IMR-90 (cell line): ENCODE measurements around the gene COL9A3. TPM values are rescaled to one million over a fixed set of nuclear protein-coding genes. Genes with fewer than 3 reads are reported as not detected.

Experiments
- ATAC-seq: fragments of 200-7000 bp; cut with Tn5 transposase; 2 replicates; pipeline ENCODE4 v1.9.1; 2020; ENCODE audit warnings: low read depth, mild to moderate bottlenecking, moderate library complexity
- BruUV-seq: library from RNA; stranded (reverse); fragments of 400-500 nt; replicated peaks from 2 replicates; lab custom pipeline; 2021; lab: Mats Ljungman, UMichigan
- CTCF ChIA-PET: fragments of 300-600 bp; formaldehyde crosslinking; extraction: SDS; loops from one replicate; lab custom pipeline; 2021; ENCODE audit warnings: antibody characterized with exemption; lab: Yijun Ruan, JAX
- POLR2A ChIA-PET: fragments of 300-600 bp; sonication (Branson Sonifier 250); formaldehyde crosslinking; loops from one replicate; lab custom pipeline; 2022; ENCODE audit warnings: antibody characterized with exemption; ENCODE audit not compliant: unreplicated experiment; lab: Charles Lee
- DNase-seq: peaks from one replicate; pipeline ENCODE4 v3.0.0; 2013
- H2AFZ ChIP-seq: replicated peaks from 2 replicates; pipeline ENCODE3; 2013; ENCODE audit warnings: low read length, mild to moderate bottlenecking; ENCODE audit not compliant: poor library complexity
- H2AK5ac ChIP-seq: 2 replicates; pipeline ENCODE4 v1.6.1; 2013; ENCODE audit warnings: low read depth, low read length, inconsistent platforms
- H2AK9ac ChIP-seq: replicated peaks from 2 replicates; pipeline ENCODE3; 2013; ENCODE audit warnings: mild to moderate bottlenecking, low read depth, low read length, moderate library complexity; ENCODE audit not compliant: poor library complexity
- H2BK120ac ChIP-seq: 2 replicates; pipeline ENCODE4 v1.6.1; 2013; ENCODE audit warnings: low read depth, low read length, inconsistent platforms
- H2BK15ac ChIP-seq: 3 replicates; pipeline ENCODE4 v1.6.1; 2013; ENCODE audit warnings: low read depth, low read length, inconsistent platforms
- H2BK20ac ChIP-seq: 2 replicates; pipeline ENCODE4 v1.6.1; 2013; ENCODE audit warnings: low read depth, mild to moderate bottlenecking, inconsistent platforms, low read length, moderate library complexity
- H2BK5ac ChIP-seq: 2 replicates; pipeline ENCODE4 v1.6.1; 2013; ENCODE audit warnings: mild to moderate bottlenecking, low read depth, low read length, inconsistent platforms; ENCODE audit not compliant: poor library complexity, severe bottlenecking
- H3K14ac ChIP-seq: replicated peaks from 2 replicates; pipeline ENCODE4 v1.6.1; 2013; ENCODE audit warnings: low read depth, low read length, inconsistent platforms
- H3K18ac ChIP-seq: 2 replicates; pipeline ENCODE4 v1.6.1; 2013; ENCODE audit warnings: low read depth, low read length, control low read depth
- H3K23ac ChIP-seq: 2 replicates; pipeline ENCODE4 v1.6.1; 2013; ENCODE audit warnings: low read depth, low read length, inconsistent platforms
- H3K27ac ChIP-seq: 2 replicates; pipeline ENCODE4 v1.5.1; 2013; ENCODE audit warnings: mild to moderate bottlenecking, control low read depth, low read length; ENCODE audit not compliant: insufficient read depth
- H3K27me3 ChIP-seq: 2 replicates; pipeline ENCODE4 v1.6.1; 2013; ENCODE audit warnings: low read length; ENCODE audit not compliant: control insufficient read depth, insufficient read depth
- H3K36me3 ChIP-seq: 2 replicates; pipeline ENCODE4 v1.6.1; 2013; ENCODE audit warnings: low read length, mixed read lengths; ENCODE audit not compliant: control insufficient read depth, insufficient read depth
- H3K4ac ChIP-seq: 2 replicates; pipeline ENCODE4 v1.6.1; 2013; ENCODE audit warnings: low read depth, low read length, inconsistent platforms
- H3K4me1 ChIP-seq: 2 replicates; pipeline ENCODE4 v1.6.1; 2013; ENCODE audit warnings: low read length, mixed read lengths; ENCODE audit not compliant: control insufficient read depth, insufficient read depth
- H3K4me2 ChIP-seq: 2 replicates; pipeline ENCODE4 v1.6.1; 2013; ENCODE audit warnings: low read depth, mild to moderate bottlenecking, control low read depth, low read length, moderate library complexity
- H3K4me3 ChIP-seq: 2 replicates; pipeline ENCODE4 v1.5.1; 2013; ENCODE audit warnings: low read depth, mild to moderate bottlenecking, control low read depth, low read length, moderate library complexity; ENCODE audit not compliant: insufficient read depth
- H3K56ac ChIP-seq: 2 replicates; pipeline ENCODE4 v1.6.1; 2013; ENCODE audit warnings: low read length, inconsistent platforms; ENCODE audit not compliant: insufficient read depth; ENCODE audit errors: extremely low read depth
- H3K79me1 ChIP-seq, 2 experiments: 2 replicates each; pipeline ENCODE4 v1.6.1; 2013; ENCODE audit warnings: low read length in 2 of 2, inconsistent platforms in 1 of 2, low read depth in 1 of 2
- H3K9ac ChIP-seq: 2 replicates; pipeline ENCODE4 v1.6.1; 2013; ENCODE audit warnings: low read depth, low read length, control low read depth
- H3K9me1 ChIP-seq: 2 replicates; pipeline ENCODE4 v1.6.1; 2013; ENCODE audit warnings: low read length, inconsistent platforms; ENCODE audit not compliant: insufficient read depth
- H3K9me3 ChIP-seq: 2 replicates; pipeline ENCODE4 v1.6.1; 2013; ENCODE audit warnings: low read length; ENCODE audit not compliant: control insufficient read depth, insufficient read depth
- H4K20me1 ChIP-seq: 2 replicates; pipeline ENCODE4 v1.6.1; 2013; ENCODE audit warnings: low read length, inconsistent platforms; ENCODE audit not compliant: insufficient read depth
- H4K5ac ChIP-seq: 2 replicates; pipeline ENCODE4 v1.6.1; 2013; ENCODE audit warnings: mild to moderate bottlenecking, low read depth, low read length, control low read depth
- H4K8ac ChIP-seq, 2 experiments: 2 replicates each; pipeline ENCODE4 v1.6.1; 2013; ENCODE audit warnings: low read depth in 2 of 2, low read length in 2 of 2, control low read depth in 1 of 2, inconsistent platforms in 1 of 2
- H4K91ac ChIP-seq: 2 replicates; pipeline ENCODE4 v1.6.1; 2013; ENCODE audit warnings: low read depth, low read length, inconsistent platforms; ENCODE audit not compliant: insufficient read depth
- MAFK ChIP-seq: IDR thresholded peaks from 2 replicates; pipeline ENCODE4 v1.6.1; 2012; ENCODE audit warnings: low read depth, low read length, improper control_type of control experiment
- RAD21 ChIP-seq: IDR thresholded peaks from 2 replicates; pipeline ENCODE4 v1.6.1; 2012; ENCODE audit warnings: low read length, improper control_type of control experiment
- SMC3 ChIP-seq: fragments of 150-350 bp; IDR thresholded peaks from 2 replicates; pipeline ENCODE4 v1.6.1; 2016; ENCODE audit warnings: low read depth, mild to moderate bottlenecking, antibody characterized with exemption, low read length, moderate library complexity
- WGBS, 2 experiments: methylation state at CpG; one replicate each; pipeline versions ENCODE4 v1.1.5 to v1.1.7; 2013; ENCODE audit warnings: missing lambda C conversion rate in 2 of 2; ENCODE audit not compliant: insufficient read length in 1 of 2; ENCODE audit errors: extremely low coverage in 2 of 2; 5-methylcytosine and 5-hydroxymethylcytosine counted together
- dilution Hi-C: fragments of 300-500 bp; cut with HindIII; formaldehyde crosslinking; loops from one replicate; pipeline ENCODE4 v1.14.3; 2018; ENCODE audit warnings: low sequenced_read_pairs; ENCODE audit not compliant: unreplicated experiment
- in situ Hi-C: fragments of 300-500 bp; cut with MboI; formaldehyde crosslinking; loops from 3 replicates; pipeline ENCODE4 v1.14.3; 2019; ENCODE audit warnings: low sequenced_read_pairs, inconsistent platforms, mixed read lengths
- intact Hi-C: fragments of 100-400 bp; cut with micrococcal nuclease; formaldehyde crosslinking; loops from 2 replicates; pipeline ENCODE4 v1.10.0; 2022
- polyA plus RNA-seq, 3 experiments: library from polyadenylated mRNA; depleted of rRNA; stranded (reverse); fragments of >200 nt; gene quantifications; 2 replicates each; pipeline ENCODE4 v1.2.3, GENCODE V29; 2012; ENCODE audit warnings: low replicate concordance in 1 of 3
- total RNA-seq: library from RNA; depleted of rRNA; stranded (reverse); fragments of >200 nt; gene quantifications from 2 replicates; pipeline ENCODE4 v1.2.3, GENCODE V29; 2012

COL9A3 gene
- total and polyA plus RNA-seq, 2 of the 4 experiments (the other 2 are of a cell fraction): 0.36 to 1.4 TPM

GRCh38 chr20:62785393-62785792 lies 31.5 kb upstream of the COL9A3 start:
- Histone ChIP-seq H3K56ac (no peak overlapping the region), H3K18ac (no peak overlapping the region), H3K4me2 (no peak overlapping the region), H3K23ac (no peak overlapping the region), H3K14ac (no peak overlapping the region), H2BK120ac (no peak overlapping the region), H2BK20ac (no peak overlapping the region), H3K4ac (no peak overlapping the region), H3K9me1 (peaks cover 3% of the 10 kb centered on the region), H3K9me3 (no peaks in the 10 kb centered on the region), H2AFZ (no peak overlapping the region), H3K36me3 (no peaks in the 10 kb centered on the region), H3K4me3 (no peak overlapping the region), H4K91ac (no peak overlapping the region), H2AK5ac (no peak overlapping the region), H4K5ac (no peak overlapping the region), H4K8ac (no peak overlapping the region), H3K79me1 (no peaks in the 10 kb centered on the region), H3K4me1 (no peaks in the 10 kb centered on the region), H3K27me3 (peaks cover 2% of the 10 kb centered on the region; the same call in 1 of the 2 replicates), H3K27ac (no peak overlapping the region), H4K20me1 (no peaks in the 10 kb centered on the region), H2BK15ac (no peak overlapping the region), H2AK9ac (no peak overlapping the region), H3K9ac (no peak overlapping the region), H2BK5ac (no peak overlapping the region)
- dilution Hi-C loops: no loop called here
- 57% methylated on average over 3 of the region's 11 CpGs; no CpG with 5 or more reads in 1 of the 2 experiments for WGBS, 2 experiments
- ATAC-seq (no peak), DNase-seq (no peak)
- BruUV-seq: no TSS peak
- TF ChIP-seq RAD21 (no peak), MAFK (no peak), SMC3 (no peak)
- intact Hi-C loops: no loop called here
- ChIA-PET CTCF (no interaction called here), POLR2A (no interaction called here)
- in situ Hi-C loops: no loop called here
